Mucosa of descending colon (tissue), 3 donors: ENCODE data around the gene LRP1. TPM values are rescaled to one million over a fixed set of nuclear protein-coding genes. Genes with fewer than 3 reads are reported as not detected.

Experiments used
- ATAC-seq: fragments of 200-7000 bp; cut with Tn5 transposase; one replicate; pipeline ENCODE4 v1.9.1; 2020; ENCODE audit warnings: mild to moderate bottlenecking, moderate library complexity
- DNase-seq, 3 donors: peaks; one replicate each; pipeline ENCODE4 v3.0.0-alpha.2; 2020
- H3K36me3 ChIP-seq: fragments of 200-600 bp; one replicate; pipeline ENCODE4 v1.8.0; 2021; ENCODE audit warnings: low read depth, mild to moderate bottlenecking
- H3K4me1 ChIP-seq: fragments of 200-600 bp; one replicate; pipeline ENCODE4 v1.8.0; 2021; ENCODE audit warnings: low read depth, mild to moderate bottlenecking
- H3K4me3 ChIP-seq: fragments of 200-600 bp; one replicate; pipeline ENCODE4 v1.8.0; 2021; ENCODE audit warnings: mild to moderate bottlenecking
- H3K9me3 ChIP-seq: fragments of 200-600 bp; one replicate; pipeline ENCODE4 v1.8.0; 2021; ENCODE audit warnings: mild to moderate bottlenecking
- intact Hi-C, 2 donors: fragments of 100-400 bp; cut with DNase I in 1 of 2; cut with micrococcal nuclease in 1 of 2; formaldehyde crosslinking; loops; one replicate each; pipeline versions ENCODE4 v1.11.0 to v1.11.1; 2022; cut with DNase I, micrococcal nuclease
- total RNA-seq, 3 donors: library from RNA; stranded (reverse); fragmentation: NEBNext Ultra II Directional in 2 of 3; extraction: Animal tissue kit (Norgen Biotek cat#: 25700) in 2 of 3; gene quantifications; one replicate each; pipeline versions ENCODE4 v1.2.1 to v1.2.4, GENCODE V29; 2021 to 2023
- TF ChIP-seq, protein P1 (sequence below): fragments of 200-600 bp; IDR thresholded peaks from one replicate; pipeline ENCODE4 v1.8.0; 2022; ENCODE audit warnings: antibody characterized with exemption, mild to moderate bottlenecking
- donor health status: DM: no; HTN: no; CAD: no; lungs with moderate emphysema.
- donor health status: DM: no; HTN: no; CAD: no.
- donor health status: DM: no; HTN: yes; CAD: no.

The LRP1 gene
- total RNA-seq, 3 donors from 2014 or later = 128 to 223 (median 148) TPM

DNA sequence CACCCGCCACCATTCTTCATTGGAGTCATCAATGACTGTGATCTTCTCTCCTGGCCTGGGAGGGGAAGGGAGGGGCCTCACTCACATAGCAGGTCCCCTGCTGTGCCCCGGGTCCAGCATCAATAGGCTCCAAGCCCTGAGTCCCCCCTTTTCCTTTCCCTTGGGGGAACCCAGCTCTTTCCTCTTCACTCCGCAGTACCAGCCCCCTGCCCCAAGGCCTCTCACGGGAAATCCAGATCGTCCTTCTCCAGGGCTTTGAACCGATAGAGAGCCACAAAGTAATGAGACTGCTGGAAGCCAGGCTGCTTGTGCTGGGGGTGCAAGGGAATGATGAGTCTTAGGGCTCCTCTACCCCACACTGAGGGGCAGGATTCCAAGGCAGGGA is 116.0 kb downstream of the LRP1 start:
- intact Hi-C loops = no loop called here
- H3K4me1 ChIP-seq = peaks cover 35% of the 10 kb centered on the region

DNA sequence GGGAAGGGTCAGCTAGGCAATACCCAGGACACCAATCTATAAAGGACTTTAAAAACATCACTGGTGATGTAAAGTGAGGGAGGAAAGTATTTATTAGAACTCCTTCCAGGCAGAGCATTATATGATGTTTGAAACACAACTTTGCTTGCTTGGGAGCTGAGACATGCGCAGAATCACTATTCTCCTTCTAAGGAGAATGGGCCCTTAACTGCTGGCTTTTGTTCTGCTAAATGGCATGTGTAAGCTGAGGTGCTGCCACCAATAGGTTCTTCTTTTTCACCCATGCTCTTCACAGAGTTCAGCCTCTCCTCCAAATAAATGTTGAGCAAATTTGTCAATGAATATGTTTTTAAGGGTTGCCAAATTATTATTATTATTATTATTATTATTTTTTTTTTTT is 118.8 kb downstream of the LRP1 start:
- H3K36me3 ChIP-seq = no peaks in the 10 kb centered on the region
- DNase-seq (no peak), ATAC-seq (no peak)
- H3K4me1 ChIP-seq = peaks cover 13% of the 10 kb centered on the region
- no peak overlapping the region for H3K4me3 ChIP-seq
- TF ChIP-seq, protein P1, sequence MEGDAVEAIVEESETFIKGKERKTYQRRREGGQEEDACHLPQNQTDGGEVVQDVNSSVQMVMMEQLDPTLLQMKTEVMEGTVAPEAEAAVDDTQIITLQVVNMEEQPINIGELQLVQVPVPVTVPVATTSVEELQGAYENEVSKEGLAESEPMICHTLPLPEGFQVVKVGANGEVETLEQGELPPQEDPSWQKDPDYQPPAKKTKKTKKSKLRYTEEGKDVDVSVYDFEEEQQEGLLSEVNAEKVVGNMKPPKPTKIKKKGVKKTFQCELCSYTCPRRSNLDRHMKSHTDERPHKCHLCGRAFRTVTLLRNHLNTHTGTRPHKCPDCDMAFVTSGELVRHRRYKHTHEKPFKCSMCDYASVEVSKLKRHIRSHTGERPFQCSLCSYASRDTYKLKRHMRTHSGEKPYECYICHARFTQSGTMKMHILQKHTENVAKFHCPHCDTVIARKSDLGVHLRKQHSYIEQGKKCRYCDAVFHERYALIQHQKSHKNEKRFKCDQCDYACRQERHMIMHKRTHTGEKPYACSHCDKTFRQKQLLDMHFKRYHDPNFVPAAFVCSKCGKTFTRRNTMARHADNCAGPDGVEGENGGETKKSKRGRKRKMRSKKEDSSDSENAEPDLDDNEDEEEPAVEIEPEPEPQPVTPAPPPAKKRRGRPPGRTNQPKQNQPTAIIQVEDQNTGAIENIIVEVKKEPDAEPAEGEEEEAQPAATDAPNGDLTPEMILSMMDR = no peak
- intact Hi-C loops = no loop called here
- no peaks in the 10 kb centered on the region for H3K9me3 ChIP-seq

More for the DNA sequence above, 116.0 kb downstream of the LRP1 start:
- ATAC-seq = no peak
- Histone ChIP-seq H3K36me3 (no peaks in the 10 kb centered on the region), H3K9me3 (no peaks in the 10 kb centered on the region), H3K4me3 (no peak overlapping the region)
- TF ChIP-seq, protein P1 = no peak
- DNase-seq = no peak

- TF ChIP-seq, protein P1 = no peak
- peak; percentile 41 for ATAC-seq
- no peak for DNase-seq
- H3K4me1 ChIP-seq = no peaks in the 10 kb centered on the region
- H3K9me3 ChIP-seq = no peaks in the 10 kb centered on the region
- no peak overlapping the region for H3K4me3 ChIP-seq
- H3K36me3 ChIP-seq = no peaks in the 10 kb centered on the region
- intact Hi-C loops = no loop called here
Observed at GRCh38 chr12:57248934-57249742, 120.9 kb downstream of the LRP1 start.

DNA sequence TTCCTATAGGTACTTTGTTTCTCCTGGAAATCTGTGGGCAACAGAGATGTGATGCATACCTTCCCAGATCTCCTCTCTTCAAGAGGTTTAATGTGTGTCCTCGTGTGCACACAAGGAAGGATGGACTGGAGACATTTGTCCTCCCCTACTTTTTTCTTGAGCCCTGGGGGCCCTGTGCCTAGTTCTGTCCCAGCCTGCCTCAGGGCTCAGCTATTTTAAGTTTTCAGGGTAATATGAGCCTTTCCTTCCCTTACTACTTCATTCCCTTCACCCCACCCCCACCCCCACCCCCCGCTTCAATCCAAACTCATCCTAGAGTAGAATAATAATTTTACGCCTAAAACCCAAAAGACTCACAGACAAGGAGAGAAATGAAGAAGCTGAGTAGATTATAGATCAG is 122.3 kb downstream of the LRP1 start:
- no peaks in the 10 kb centered on the region for H3K9me3 ChIP-seq
- ATAC-seq (no peak), DNase-seq (no peak)
- H3K4me3 ChIP-seq = no peak overlapping the region
- H3K36me3 ChIP-seq = no peaks in the 10 kb centered on the region
- intact Hi-C loops = no loop called here
- no peaks in the 10 kb centered on the region for H3K4me1 ChIP-seq
- TF ChIP-seq, protein P1 = no peak

- TF ChIP-seq, protein P1 = no peak
- Histone ChIP-seq H3K36me3 (no peaks in the 10 kb centered on the region), H3K4me1 (no peaks in the 10 kb centered on the region), H3K9me3 (no peaks in the 10 kb centered on the region), H3K4me3 (no peak within 1 kb of the TSS)
- intact Hi-C loops = no loop called here
- DNase-seq (no peak), ATAC-seq (no peak)
Observed at GRCh38 chr12:57250956-57251355, 122.7 kb downstream of the LRP1 start, which contains the start of gene STAC3. TSS of gene STAC3 (minus strand) at chr12:57251187. CDS start at chr12:57249636, 1,551 bp downstream.
